HEK293 (cell line): ENCODE data around the gene PRICKLE3.

Experiments
- BCL11A ChIP-seq: fragments of 450-650 bp; formaldehyde crosslinking; IDR thresholded peaks from 2 replicates; pipeline ENCODE4 v1.5.1; 2016; ENCODE audit warnings: low read depth, missing biosample characterization, missing genetic modification characterization
- GFI1B ChIP-seq: fragments of 450-650 bp; formaldehyde crosslinking; IDR thresholded peaks from 2 replicates; pipeline ENCODE4 v1.5.1; 2016; ENCODE audit warnings: missing biosample characterization, missing genetic modification characterization
- HOXD13 ChIP-seq: sonication (generic); formaldehyde crosslinking; IDR thresholded peaks from 2 replicates; pipeline ENCODE4 v1.8.0; 2022; ENCODE audit warnings: missing genetic modification reagents, borderline replicate concordance
- IKZF3 ChIP-seq: fragments of 450-650 bp; IDR thresholded peaks from 2 replicates; pipeline ENCODE4 v1.5.0; 2018; ENCODE audit warnings: missing biosample characterization, mild to moderate bottlenecking, missing genetic modification characterization, moderate library complexity
- KLF17 ChIP-seq: fragments of 450-650 bp; formaldehyde crosslinking; IDR thresholded peaks from 2 replicates; pipeline ENCODE4 v1.5.1; 2016; ENCODE audit warnings: missing biosample characterization, missing genetic modification characterization
- OVOL3 ChIP-seq: fragments of 450-650 bp; formaldehyde crosslinking; IDR thresholded peaks from 2 replicates; pipeline ENCODE4 v1.5.1; 2016; ENCODE audit warnings: missing biosample characterization, missing genetic modification characterization
- PATZ1 ChIP-seq: fragments of 450-650 bp; formaldehyde crosslinking; IDR thresholded peaks from 2 replicates; pipeline ENCODE4 v1.5.1; 2016; ENCODE audit warnings: missing biosample characterization, missing genetic modification characterization
- SCRT2 ChIP-seq: fragments of 450-650 bp; formaldehyde crosslinking; IDR thresholded peaks from 2 replicates; pipeline ENCODE4 v1.5.1; 2016; ENCODE audit warnings: missing biosample characterization, missing genetic modification characterization
- TCF7L2 ChIP-seq: IDR thresholded peaks from 2 replicates; pipeline ENCODE4 v1.6.1; 2011; ENCODE audit warnings: low read depth, mild to moderate bottlenecking, inconsistent platforms, low read length, moderate library complexity, borderline replicate concordance
- WT1 ChIP-seq: fragments of 450-650 bp; formaldehyde crosslinking; IDR thresholded peaks from 2 replicates; pipeline ENCODE4 v1.5.1; 2016; ENCODE audit warnings: missing biosample characterization, missing genetic modification characterization
- ZBTB11 ChIP-seq: fragments of 450-650 bp; formaldehyde crosslinking; conservative IDR thresholded peaks from 2 replicates; pipeline ENCODE4 v1.5.1; 2016; ENCODE audit warnings: low read depth, missing biosample characterization, missing genetic modification characterization
- ZBTB44 ChIP-seq: fragments of 450-650 bp; IDR thresholded peaks from 2 replicates; pipeline ENCODE4 v1.5.1; 2018; ENCODE audit warnings: missing biosample characterization, mild to moderate bottlenecking, missing genetic modification characterization
- ZFP41 ChIP-seq: fragments of 450-650 bp; formaldehyde crosslinking; IDR thresholded peaks from 2 replicates; pipeline ENCODE4 v1.5.1; 2016; ENCODE audit warnings: missing biosample characterization, missing genetic modification characterization, borderline replicate concordance
- ZNF132 ChIP-seq: fragments of 450-650 bp; formaldehyde crosslinking; IDR thresholded peaks from 2 replicates; pipeline ENCODE4 v1.5.1; 2017; ENCODE audit warnings: missing biosample characterization, missing genetic modification characterization, borderline replicate concordance
- ZNF184 ChIP-seq: fragments of 450-650 bp; IDR thresholded peaks from 2 replicates; pipeline ENCODE4 v1.5.1; 2018; ENCODE audit warnings: missing biosample characterization, mild to moderate bottlenecking, missing genetic modification characterization
- ZNF239 ChIP-seq: fragments of 450-650 bp; formaldehyde crosslinking; IDR thresholded peaks from 2 replicates; pipeline ENCODE4 v1.5.1; 2016; ENCODE audit warnings: missing biosample characterization, missing genetic modification characterization
- ZNF292 ChIP-seq: fragments of 450-650 bp; formaldehyde crosslinking; IDR thresholded peaks from 2 replicates; pipeline ENCODE4 v1.5.1; 2016; ENCODE audit warnings: low read depth, missing biosample characterization, missing genetic modification characterization, borderline replicate concordance
- ZNF354C ChIP-seq: fragments of 450-650 bp; formaldehyde crosslinking; IDR thresholded peaks from 2 replicates; pipeline ENCODE4 v1.5.1; 2016; ENCODE audit warnings: missing biosample characterization, missing genetic modification characterization, low read depth, borderline replicate concordance
- ZNF423 ChIP-seq: fragments of 450-650 bp; formaldehyde crosslinking; IDR thresholded peaks from 2 replicates; pipeline ENCODE4 v1.5.1; 2016; ENCODE audit warnings: missing biosample characterization, missing genetic modification characterization
- ZNF449 ChIP-seq: fragments of 450-650 bp; formaldehyde crosslinking; IDR thresholded peaks from 2 replicates; pipeline ENCODE4 v1.5.1; 2017; ENCODE audit warnings: missing biosample characterization, mild to moderate bottlenecking, missing genetic modification characterization, moderate library complexity
- ZNF571 ChIP-seq: fragments of 450-650 bp; formaldehyde crosslinking; IDR thresholded peaks from 2 replicates; pipeline ENCODE4 v1.5.0; 2017; ENCODE audit warnings: missing biosample characterization, missing genetic modification characterization
- ZNF626 ChIP-seq: fragments of 450-650 bp; sonication (Bioruptor Pico); formaldehyde crosslinking; IDR thresholded peaks from 2 replicates; pipeline ENCODE4 v1.5.1; 2018; ENCODE audit warnings: missing biosample characterization, missing genetic modification characterization, inconsistent platforms
- ZNF645 ChIP-seq: fragments of 450-650 bp; formaldehyde crosslinking; IDR thresholded peaks from 2 replicates; pipeline ENCODE4; 2016; ENCODE audit warnings: missing biosample characterization, missing genetic modification characterization
- ZNF677 ChIP-seq: fragments of 450-650 bp; IDR thresholded peaks from 2 replicates; pipeline ENCODE4 v1.5.0; 2018; ENCODE audit warnings: missing biosample characterization, mild to moderate bottlenecking, missing genetic modification characterization, moderate library complexity
- ZNF707 ChIP-seq: fragments of 450-650 bp; formaldehyde crosslinking; IDR thresholded peaks from 2 replicates; pipeline ENCODE4 v1.5.1; 2016; ENCODE audit warnings: missing biosample characterization, missing genetic modification characterization
- ZNF747 ChIP-seq: fragments of 450-650 bp; formaldehyde crosslinking; IDR thresholded peaks from 2 replicates; pipeline ENCODE4 v1.5.1; 2016; ENCODE audit warnings: missing biosample characterization, missing genetic modification characterization
- ZNF768 ChIP-seq: fragments of 450-650 bp; formaldehyde crosslinking; IDR thresholded peaks from 2 replicates; pipeline ENCODE4 v1.5.1; 2018; ENCODE audit warnings: missing biosample characterization, mild to moderate bottlenecking, missing genetic modification characterization
- ZNF837 ChIP-seq: fragments of 450-650 bp; formaldehyde crosslinking; IDR thresholded peaks from 2 replicates; pipeline ENCODE4 v1.5.1; 2016; ENCODE audit warnings: missing biosample characterization, missing genetic modification characterization

The PRICKLE3 gene

GRCh38 chrX:49165901-49166881, 20.0 kb downstream of the PRICKLE3 start (continued):
- peak; percentile 99 for TF ChIP-seq ZNF449
- no peak; the same call in 1 of the 2 replicates for TF ChIP-seq ZNF423 (tag by site-specific recombination)
- 0 out of 2 replicates have a peak, but pooled peaks have one; percentile 57 for TF ChIP-seq ZBTB44
- TF ChIP-seq TCF7L2: no peak
- peak; percentile 98 for TF ChIP-seq PATZ1 (tag by site-specific recombination)
- TF ChIP-seq ZNF132 (tag by site-specific recombination): no peak
- TF ChIP-seq ZNF292 (tag by site-specific recombination): no peak
- no peak for TF ChIP-seq ZNF677 (tag by site-specific recombination)
- TF ChIP-seq WT1 (tag by site-specific recombination): no peak; the same call in 1 of the 2 replicates
- no peak for TF ChIP-seq ZNF626
- no peak for TF ChIP-seq ZNF354C (tag by site-specific recombination)
- TF ChIP-seq KLF17 (tag by site-specific recombination): peak; percentile 88
- TF ChIP-seq IKZF3 (tag by site-specific recombination): 0 out of 2 replicates have a peak, but pooled peaks have one; percentile 48
- no peak for TF ChIP-seq GFI1B (tag by site-specific recombination)
- TF ChIP-seq ZNF768 (tag by site-specific recombination): no peak
- TF ChIP-seq OVOL3: no peak
- no peak for TF ChIP-seq ZNF747 (tag by site-specific recombination)
- no peak for TF ChIP-seq ZFP41
- no peak for TF ChIP-seq ZNF571 (tag by site-specific recombination)
- TF ChIP-seq ZNF239 (tag by site-specific recombination): no peak
- TF ChIP-seq ZNF645: no peak
- TF ChIP-seq SCRT2 (tag by site-specific recombination): no peak
- TF ChIP-seq HOXD13 (CRISPR knock-in tag): no peak
- no peak for TF ChIP-seq ZNF837 (tag by site-specific recombination)
- TF ChIP-seq ZBTB11 (tag by site-specific recombination): peak; percentile 60
- no peak for TF ChIP-seq ZNF184 (tag by site-specific recombination)
- peak; percentile 66; the same call in 1 of the 2 replicates for TF ChIP-seq BCL11A (tag by site-specific recombination)
- TF ChIP-seq ZNF707: no peak
